Smooth muscle cell of the umbilical artery (primary cell): ENCODE data around the gene SIGLEC10. TPM values are rescaled to one million over a fixed set of nuclear protein-coding genes. Genes with fewer than 3 reads are reported as not detected.

ENCODE experiments used
- total RNA-seq: library from RNA; depleted of rRNA; stranded (reverse); fragments of >200 nt; gene quantifications from 2 replicates; pipeline ENCODE4 v1.2.3, GENCODE V29; 2014

The SIGLEC10 gene
- not detected in 2 replicates for total RNA-seq

DNA sequence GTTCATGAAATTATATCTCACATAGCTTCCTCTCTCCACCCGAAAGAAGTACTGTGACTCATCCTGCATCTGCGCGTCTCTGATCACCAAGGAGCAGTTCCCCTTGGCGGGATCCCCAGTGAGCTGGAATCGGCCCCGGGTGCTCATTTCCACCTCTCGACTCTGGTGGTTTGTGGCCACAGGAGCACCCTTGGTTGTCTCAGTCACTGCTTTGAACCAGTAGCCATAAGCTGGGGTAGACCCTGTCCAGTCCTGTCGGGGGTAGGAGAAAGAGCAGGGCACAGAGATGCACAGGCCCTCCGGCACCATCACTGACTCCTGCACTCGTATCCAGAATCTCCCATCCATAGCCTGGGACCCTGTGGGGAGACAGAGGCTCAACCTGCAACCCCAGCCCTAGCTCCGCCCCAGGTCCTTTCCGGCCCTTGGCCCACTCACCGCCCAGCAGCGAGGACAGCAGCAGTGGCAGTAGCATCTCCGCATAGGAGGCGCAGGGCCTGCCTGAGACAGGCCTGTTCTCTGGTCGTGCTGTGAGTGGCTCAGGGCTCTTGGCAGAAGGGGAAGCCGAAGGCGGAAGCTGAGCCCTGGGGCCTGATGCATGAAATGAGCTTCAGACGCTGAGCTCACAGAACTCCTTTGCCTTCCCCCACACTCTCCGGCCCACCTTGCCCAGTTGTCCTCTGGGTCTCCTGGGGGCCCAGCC, at the start of gene SIGLEC10:
SIGLEC10 (minus strand) TSS at position 536 of the 703 bp plus-strand sequence; CDS start at position 475, 61 bp downstream.

GRCh38 chr19:51458051-51458645, 40.7 kb upstream of the SIGLEC10 start, which contains the start of gene SIGLEC8:
Gene SIGLEC8 (minus strand): TSS chr19:51458454. CDS start chr19:51458387, 67 bp downstream.

DNA sequence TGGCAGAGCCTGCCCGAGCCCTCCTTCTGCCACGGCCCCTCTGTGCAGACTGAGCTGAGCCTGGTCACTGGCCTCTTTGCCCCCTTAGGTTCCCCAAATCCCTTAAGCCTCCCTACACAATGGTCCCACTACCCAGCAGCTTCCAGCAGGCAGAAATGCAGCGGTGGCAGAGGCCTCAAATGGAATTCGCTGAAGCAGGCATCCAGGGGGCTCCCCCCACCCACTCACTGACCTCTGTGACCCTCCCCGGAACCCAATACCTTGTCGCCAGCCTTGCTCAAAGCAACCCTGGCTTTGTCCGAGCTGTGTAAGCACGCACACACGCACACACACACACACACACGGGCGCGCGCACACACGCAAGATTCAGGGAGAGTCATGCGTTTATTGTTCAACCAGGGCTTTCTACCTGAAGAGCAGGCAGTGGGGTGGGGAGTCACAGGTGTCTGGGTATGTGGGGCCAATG, 29.5 kb downstream of the SIGLEC10 start, which contains the start of gene LIM2:
LIM2 (minus strand) TSS at position 51 of the 466 bp plus-strand sequence. CDS start 531 bp downstream, outside the sequence.

DNA sequence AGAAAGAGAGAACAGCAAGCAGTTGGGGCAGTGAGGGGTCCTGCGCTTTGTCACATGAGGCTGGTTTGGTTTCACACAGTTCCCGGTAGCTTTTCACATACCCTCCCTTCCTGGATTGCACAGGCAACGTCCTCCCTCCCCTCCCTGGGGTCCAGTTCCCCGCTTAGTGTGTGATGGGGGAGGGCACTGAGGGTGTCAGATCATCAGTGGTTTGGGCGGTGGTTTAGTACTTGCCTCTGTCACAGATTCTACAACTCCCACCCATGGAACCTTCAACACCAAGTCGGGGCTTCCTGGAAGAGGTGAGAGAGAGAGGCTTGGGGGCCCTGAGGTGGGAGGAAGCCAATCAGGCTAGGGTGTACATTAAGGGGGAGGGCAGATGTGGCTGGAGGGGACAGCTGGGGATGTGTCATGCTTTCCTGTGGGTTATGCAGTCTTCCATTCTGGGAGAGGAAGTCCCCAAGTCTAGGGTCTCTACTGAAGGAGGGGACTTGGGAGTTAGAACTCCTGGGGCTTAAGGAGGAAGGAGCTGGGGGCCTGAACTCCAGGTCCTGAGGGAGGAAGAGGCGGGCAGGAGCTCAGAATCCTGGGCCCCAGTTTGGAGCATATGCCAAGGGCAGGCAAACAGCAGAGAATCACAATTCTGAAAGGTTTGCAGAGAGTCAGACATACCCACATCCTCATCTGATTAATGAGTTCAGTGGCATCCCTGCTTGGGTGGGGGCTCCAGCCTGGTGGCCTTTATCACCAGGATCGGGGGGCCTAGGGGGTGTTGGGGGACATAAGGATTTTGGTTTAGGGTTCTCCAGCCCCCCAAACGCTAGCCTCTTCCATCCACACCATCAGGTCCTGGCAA, 44.6 kb downstream of the SIGLEC10 start, which contains the start of gene NKG7:
NKG7 (minus strand) TSS at position 6 of the 856 bp plus-strand sequence. CDS start 119 bp downstream, outside the sequence.

GRCh38 chr19:51368366-51369282, 48.8 kb downstream of the SIGLEC10 start, which contains the start of gene CLDND2:
Gene CLDND2 (minus strand): TSS chr19:51369003. CDS start chr19:51368577, 426 bp downstream.

GRCh38 chr19:51365965-51366388, 51.5 kb downstream of the SIGLEC10 start, which contains the start of gene ETFB:
Gene ETFB (minus strand): TSS chr19:51366388. CDS start chr19:51366326, 62 bp downstream.

Other genes with a start within 250 kb of the SIGLEC10 start
- not detected in 2 replicates for gene CD33, start 192.6 kb downstream of the SIGLEC10 start, total RNA-seq
- not detected in 2 replicates for gene SIGLECL1, start 166.6 kb downstream of the SIGLEC10 start, total RNA-seq
- 0.05 TPM in 1 of 2 replicates, not detected in the other for gene IGLON5, start 106.0 kb downstream of the SIGLEC10 start, total RNA-seq
- gene VSIG10L, start 75.5 kb downstream of the SIGLEC10 start, total RNA-seq: 0.89 and 1.4 TPM in 2 replicates
- gene ETFB, start 51.3 kb downstream of the SIGLEC10 start, total RNA-seq: 58.8 and 149 TPM in 2 replicates
- not detected in 2 replicates for gene CLDND2, start 48.6 kb downstream of the SIGLEC10 start, total RNA-seq
- not detected in 2 replicates for gene NKG7, start 45.0 kb downstream of the SIGLEC10 start, total RNA-seq
- not detected in 2 replicates for gene LIM2, start 29.7 kb downstream of the SIGLEC10 start, total RNA-seq
- not detected in 2 replicates for gene C19orf84, start 27.1 kb downstream of the SIGLEC10 start, total RNA-seq
- gene SIGLEC8, start 40.8 kb upstream of the SIGLEC10 start, total RNA-seq: not detected in 2 replicates
- gene CEACAM18, start 60.9 kb upstream of the SIGLEC10 start, total RNA-seq: not detected in 2 replicates
- not detected in 2 replicates for gene SIGLEC12, start 84.2 kb upstream of the SIGLEC10 start, total RNA-seq
- not detected in 2 replicates for gene SIGLEC6, start 114.0 kb upstream of the SIGLEC10 start, total RNA-seq
- gene ZNF175, start 153.6 kb upstream of the SIGLEC10 start, total RNA-seq: 7.7 and 29.9 TPM in 2 replicates
- not detected in 2 replicates for gene SIGLEC5, start 212.8 kb upstream of the SIGLEC10 start, total RNA-seq
- not detected in 2 replicates for gene SIGLEC14, start 229.2 kb upstream of the SIGLEC10 start, total RNA-seq